ENCODE results near the gene SPDYE6. TPM values are rescaled to one million over a fixed set of nuclear protein-coding genes. Genes with fewer than 3 reads are reported as not detected.

The SPDYE6 gene
- total RNA-seq, 1 donor from 2014 or later, result not detected

DNA sequence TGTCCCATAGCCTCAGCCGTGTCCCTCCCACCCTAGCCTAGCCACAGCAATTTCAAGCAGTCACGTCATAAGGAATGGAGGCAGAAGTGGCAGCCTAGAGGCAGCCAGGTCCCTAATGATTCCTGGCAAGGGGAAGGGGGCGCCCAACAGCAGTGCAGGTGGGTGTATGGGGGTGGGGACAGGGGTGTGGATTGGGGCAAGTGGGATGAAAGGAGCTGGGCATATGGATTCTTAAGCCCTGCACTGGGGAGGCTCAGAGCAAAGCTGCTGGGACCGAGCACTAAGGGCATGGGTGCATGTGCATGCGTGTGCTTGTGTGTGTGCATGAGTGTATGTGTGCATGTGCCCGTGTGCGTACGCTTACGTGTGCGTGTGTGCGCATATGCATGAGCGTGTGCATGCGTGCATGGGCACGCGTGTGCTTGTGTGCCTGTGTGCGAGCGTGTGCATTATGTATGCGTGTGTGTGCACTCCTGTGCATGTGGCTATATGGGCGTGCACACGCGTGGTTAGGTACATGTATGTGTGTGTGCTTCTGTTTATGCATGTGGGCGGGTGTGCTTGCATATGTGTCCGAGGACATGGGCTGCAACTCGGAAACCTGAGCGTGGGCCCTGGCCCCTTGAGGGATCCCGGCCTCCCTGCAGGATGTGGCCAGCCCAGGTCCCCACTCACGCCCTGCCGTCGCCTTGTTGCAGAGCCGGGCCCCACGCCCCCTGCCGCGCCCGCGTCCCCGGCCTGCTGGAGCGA is 35.5 kb downstream of the SPDYE6 start:
- Histone ChIP-seq H3K27me3 (ENCODE audit: low read depth) (peaks cover 55% of the 10 kb centered on the region), H3K4me3 (peak overlapping the region; percentile 43), H3K9me3 (replicated peaks) (no peaks in the 10 kb centered on the region), H3K36me3 (no peaks in the 10 kb centered on the region), H3K27ac (replicated peaks) (no peak overlapping the region), H3K4me1 (peaks cover 4% of the 10 kb centered on the region)
- intact Hi-C loops (cut with micrococcal nuclease), result no loop called here
- DNase-seq, result no peak
- no peak for TF ChIP-seq CTCF (IDR thresholded peaks at IDR 0.05; ENCODE audit: borderline replicate concordance)

DNA sequence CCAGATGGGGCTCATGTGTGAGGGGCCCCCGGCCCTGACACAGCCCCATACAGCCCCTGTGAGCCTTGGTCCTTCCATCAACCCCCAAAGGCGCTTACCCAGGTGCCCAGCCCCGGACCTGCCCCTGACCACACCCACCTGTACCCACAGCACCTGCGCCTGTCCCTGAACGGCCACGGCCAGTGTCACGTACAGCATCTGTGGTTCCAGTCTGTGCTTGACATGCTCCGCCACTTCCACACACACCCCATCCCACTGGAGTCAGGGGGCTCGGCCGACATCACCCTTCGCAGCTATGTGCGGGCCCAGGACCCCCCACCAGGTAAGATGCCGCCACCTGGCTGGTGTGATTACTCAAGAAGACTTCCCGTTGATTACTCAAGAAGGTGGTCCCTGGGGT is 36.1 kb downstream of the SPDYE6 start:
- Histone ChIP-seq H3K9me3 (replicated peaks) (no peaks in the 10 kb centered on the region), H3K4me3 (no peak overlapping the region), H3K27ac (replicated peaks) (no peak overlapping the region), H3K4me1 (peaks cover 4% of the 10 kb centered on the region), H3K27me3 (ENCODE audit: low read depth) (peaks cover 49% of the 10 kb centered on the region), H3K36me3 (no peaks in the 10 kb centered on the region)
- intact Hi-C loops (cut with micrococcal nuclease), result no loop called here
- TF ChIP-seq CTCF (IDR thresholded peaks at IDR 0.05; ENCODE audit: borderline replicate concordance), result no peak
- DNase-seq, result no peak

DNA sequence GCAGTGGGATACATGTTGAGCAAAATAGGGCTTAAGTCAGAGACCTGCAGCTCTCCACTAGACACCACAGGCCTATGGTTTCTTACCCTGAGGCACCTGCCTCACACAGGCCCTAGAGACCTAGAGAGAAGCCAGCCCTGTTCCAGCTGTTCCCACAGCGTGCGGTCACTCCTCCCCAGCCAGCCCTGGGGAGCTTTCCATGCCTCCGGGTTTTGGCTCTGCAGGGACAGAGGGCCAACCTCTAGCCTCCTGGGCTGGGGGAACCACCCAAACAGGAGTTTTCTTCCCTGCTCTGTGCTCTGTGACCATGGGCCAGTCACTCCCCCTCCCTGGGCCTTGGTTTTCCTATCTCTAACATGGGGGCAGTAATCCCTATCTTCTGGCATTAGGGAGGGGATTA is 36.6 kb downstream of the SPDYE6 start:
- Histone ChIP-seq H3K4me3 (no peak overlapping the region), H3K9me3 (replicated peaks) (no peaks in the 10 kb centered on the region), H3K36me3 (no peaks in the 10 kb centered on the region), H3K27ac (replicated peaks) (no peak overlapping the region), H3K4me1 (peaks cover 4% of the 10 kb centered on the region), H3K27me3 (ENCODE audit: low read depth) (peaks cover 44% of the 10 kb centered on the region)
- intact Hi-C loops (cut with micrococcal nuclease), result no loop called here
- no peak for TF ChIP-seq CTCF (IDR thresholded peaks at IDR 0.05; ENCODE audit: borderline replicate concordance)
- no peak for DNase-seq

GRCh38 chr7:102318482-102318971 is 37.7 kb downstream of the SPDYE6 start:
- intact Hi-C loops (cut with micrococcal nuclease), result no loop called here
- Histone ChIP-seq H3K9me3 (replicated peaks) (no peaks in the 10 kb centered on the region), H3K36me3 (no peaks in the 10 kb centered on the region), H3K27ac (replicated peaks) (peak overlapping the region; percentile 21), H3K4me1 (peaks cover 4% of the 10 kb centered on the region), H3K27me3 (ENCODE audit: low read depth) (peaks cover 33% of the 10 kb centered on the region), H3K4me3 (no peak overlapping the region)
- no peak for TF ChIP-seq CTCF (IDR thresholded peaks at IDR 0.05; ENCODE audit: borderline replicate concordance)
- no peak for DNase-seq

DNA sequence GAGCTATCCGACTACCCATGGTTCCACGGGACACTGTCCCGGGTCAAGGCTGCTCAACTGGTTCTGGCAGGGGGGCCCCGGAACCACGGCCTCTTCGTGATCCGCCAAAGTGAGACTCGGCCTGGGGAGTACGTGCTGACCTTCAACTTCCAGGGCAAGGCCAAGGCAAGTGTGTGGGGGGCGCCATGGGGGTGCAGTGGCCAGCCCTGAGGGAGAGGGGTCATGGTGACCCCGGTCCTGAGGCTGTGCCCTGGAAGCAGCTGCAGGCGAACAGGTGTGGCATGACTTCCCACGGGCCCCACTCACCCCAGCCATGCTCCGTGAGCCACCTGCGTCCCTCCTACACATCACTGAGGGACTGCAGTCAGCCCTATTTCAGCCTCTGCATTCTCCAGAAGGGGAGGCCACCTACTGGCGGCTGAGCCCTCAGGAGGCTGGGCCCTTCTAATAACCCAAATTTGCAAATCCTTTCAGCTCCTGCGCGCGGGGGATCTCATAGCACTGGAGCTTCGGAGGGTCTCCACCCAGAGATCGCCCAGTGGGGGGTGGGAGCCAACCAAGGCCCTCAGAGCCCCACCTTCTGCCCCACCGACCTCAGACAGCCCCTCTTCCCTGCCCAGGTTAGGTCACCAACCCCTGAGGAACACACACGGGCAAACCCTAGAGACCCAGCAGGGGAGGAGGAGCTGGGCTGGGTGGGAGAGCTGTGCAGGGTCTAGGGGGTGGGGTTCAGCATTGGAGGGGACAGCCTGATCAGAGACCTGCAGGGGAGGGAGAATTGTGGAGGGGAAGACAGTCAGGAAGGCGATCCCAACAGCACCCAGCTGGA is 38.8 kb downstream of the SPDYE6 start:
- Histone ChIP-seq H3K27ac (replicated peaks) (no peak overlapping the region), H3K27me3 (ENCODE audit: low read depth) (peaks cover 22% of the 10 kb centered on the region), H3K4me3 (no peak overlapping the region), H3K9me3 (replicated peaks) (no peaks in the 10 kb centered on the region), H3K36me3 (no peaks in the 10 kb centered on the region), H3K4me1 (peaks cover 4% of the 10 kb centered on the region)
- no peak for DNase-seq
- intact Hi-C loops (cut with micrococcal nuclease), result no loop called here
- no peak for TF ChIP-seq CTCF (IDR thresholded peaks at IDR 0.05; ENCODE audit: borderline replicate concordance)

All from left ventricle myocardium inferior (tissue), 1 donor.